HepG2 (cell line): ENCODE results near the gene HACE1. TPM values are rescaled to one million over a fixed set of nuclear protein-coding genes. Genes with fewer than 3 reads are reported as not detected.
A peak's percentile ranks its signal among the peaks of the same experiment; 100 is the strongest.

ENCODE experiments used
- ATAC-seq: fragments of 200-7000 bp; cut with Tn5 transposase; 3 replicates; pipeline ENCODE4 v1.9.1; 2020; ENCODE audit warnings: mild to moderate bottlenecking, moderate library complexity
- BruUV-seq: library from RNA; stranded (reverse); fragments of 400-500 nt; replicated peaks from 2 replicates; lab custom pipeline; 2021; lab: Mats Ljungman, UMichigan
- CTCF ChIA-PET: fragments of 300-600 bp; formaldehyde crosslinking; extraction: SDS; loops from one replicate; lab custom pipeline; 2021; ENCODE audit warnings: low total read pairs, inconsistent platforms, low intra/inter-chr PET ratio; lab: Yijun Ruan, JAX
- POLR2A ChIA-PET: fragments of 350-600 bp; sonication (Branson Sonifier 250); formaldehyde crosslinking; loops from one replicate; lab custom pipeline; 2020; ENCODE audit warnings: antibody characterized with exemption, inconsistent platforms; lab: Yijun Ruan, JAX
- DNase-seq: peaks from one replicate; pipeline ENCODE4 v3.0.0-alpha.2; 2015; ENCODE audit warnings: low spot score
- FAIRE-seq: peaks from 3 replicates; lab custom pipeline; 2011; peaks lifted over from hg19 to GRCh38; lab: Jason Lieb, UNC
- H2AFZ ChIP-seq: one replicate; pipeline ENCODE4 v1.6.1; 2011; ENCODE audit warnings: low read length, inconsistent platforms
- H3K27ac ChIP-seq: fragments of 300-600 bp; 3 replicates; pipeline ENCODE4 v1.8.0; 2011; ENCODE audit warnings: mixed run types, mild to moderate bottlenecking, mixed read lengths, low read length, inconsistent platforms; ENCODE audit not compliant: insufficient read depth; ENCODE audit errors: extremely low read length
- H3K27me3 ChIP-seq, 2 experiments: fragments of 200-600 bp in 1 of 2; 2 replicates in 1 of 2; 3 replicates in 1 of 2; pipeline versions ENCODE4 v1.6.0 to v1.8.0; 2011; ENCODE audit warnings: low read length in 2 of 2, mild to moderate bottlenecking in 2 of 2, moderate library complexity in 2 of 2, inconsistent platforms in 1 of 2; ENCODE audit not compliant: insufficient read depth in 2 of 2, control insufficient read depth in 1 of 2
- H3K36me3 ChIP-seq, 2 experiments: fragments of 200-600 bp in 1 of 2; replicated peaks in 1 of 2; 2 replicates in 1 of 2; 3 replicates in 1 of 2; pipeline versions ENCODE4 v1.5.1 to v1.8.0; 2011; ENCODE audit warnings: low read length in 2 of 2, inconsistent platforms in 1 of 2; ENCODE audit not compliant: insufficient read depth in 2 of 2, control insufficient read depth in 1 of 2
- H3K4me1 ChIP-seq: 2 replicates; pipeline ENCODE4 v1.5.1; 2012; ENCODE audit warnings: low read length, inconsistent platforms; ENCODE audit not compliant: insufficient read depth
- H3K4me2 ChIP-seq: 2 replicates; pipeline ENCODE4 v1.6.0; 2011; ENCODE audit warnings: low read depth, low read length, inconsistent platforms
- H3K4me3 ChIP-seq, 3 experiments: fragments of 200-600 bp in 1 of 3; sonication (generic), shearing (Covaris generic) in 1 of 3; replicated peaks in 1 of 3; 2 replicates each; pipeline ENCODE4 v1.5.1; 2011 to 2016; ENCODE audit warnings: low read length in 3 of 3, inconsistent platforms in 2 of 3, low read depth in 2 of 3, mild to moderate bottlenecking in 2 of 3, control low read depth in 1 of 3, mixed read lengths in 1 of 3; ENCODE audit not compliant: insufficient read depth in 1 of 3
- H3K79me2 ChIP-seq: one replicate; pipeline ENCODE4 v1.6.1; 2011; ENCODE audit warnings: low read length, inconsistent platforms; ENCODE audit not compliant: insufficient read depth
- H3K9ac ChIP-seq: 2 replicates; pipeline ENCODE4 v1.6.0; 2011; ENCODE audit warnings: mild to moderate bottlenecking, low read depth, low read length, inconsistent platforms; ENCODE audit not compliant: insufficient read depth
- H3K9me3 ChIP-seq: 2 replicates; pipeline ENCODE4 v1.5.1; 2012; ENCODE audit warnings: mild to moderate bottlenecking, low read length
- H4K20me1 ChIP-seq: 2 replicates; pipeline ENCODE4 v1.6.0; 2011; ENCODE audit warnings: inconsistent platforms, mild to moderate bottlenecking, low read length, moderate library complexity; ENCODE audit not compliant: insufficient read depth
- ARID5B ChIP-seq: IDR thresholded peaks from 2 replicates; pipeline ENCODE4 v1.4.0; 2020; ENCODE audit warnings: mild to moderate bottlenecking, missing genetic modification reagents
- ELF1 ChIP-seq: sonication (generic); formaldehyde crosslinking; IDR thresholded peaks from 2 replicates; pipeline ENCODE4 v1.4.0; 2020; ENCODE audit warnings: missing genetic modification reagents
- GABPB1 ChIP-seq: IDR thresholded peaks from 2 replicates; pipeline ENCODE4 v1.6.1; 2016; ENCODE audit warnings: mild to moderate bottlenecking, missing genetic modification reagents, moderate library complexity, missing compliant biosample characterization
- GLMP ChIP-seq: sonication (generic); formaldehyde crosslinking; IDR thresholded peaks from 2 replicates; pipeline ENCODE4 v1.9.0; 2021; ENCODE audit warnings: missing genetic modification reagents, mild to moderate bottlenecking, borderline replicate concordance
- HOMEZ ChIP-seq: IDR thresholded peaks from 2 replicates; pipeline ENCODE4 v1.6.1; 2016; ENCODE audit warnings: low read depth
- LRRFIP1 ChIP-seq: sonication (generic); formaldehyde crosslinking; conservative IDR thresholded peaks from 2 replicates; pipeline ENCODE4 v1.4.0; 2020; ENCODE audit warnings: missing genetic modification reagents
- NR3C1 ChIP-seq: sonication (generic); formaldehyde crosslinking; IDR thresholded peaks from 2 replicates; pipeline ENCODE4 v1.4.0; 2020; ENCODE audit warnings: missing genetic modification reagents
- RAD21 ChIP-seq: fragments of 450-650 bp; formaldehyde crosslinking; IDR thresholded peaks from 2 replicates; pipeline ENCODE4 v1.5.0; 2020; ENCODE audit warnings: mild to moderate bottlenecking
- RCOR2 ChIP-seq: IDR thresholded peaks from 2 replicates; pipeline ENCODE4 v1.6.1; 2016; ENCODE audit warnings: missing biosample characterization, missing genetic modification reagents
- SALL1 ChIP-seq: sonication (generic); formaldehyde crosslinking; IDR thresholded peaks from 2 replicates; pipeline ENCODE4 v1.8.0; 2022; ENCODE audit warnings: mild to moderate bottlenecking, missing genetic modification reagents
- ZBTB3 ChIP-seq: sonication (generic); formaldehyde crosslinking; IDR thresholded peaks from 2 replicates; pipeline ENCODE4 v1.4.0; 2020; ENCODE audit warnings: low read depth, mild to moderate bottlenecking, moderate library complexity, missing genetic modification reagents, borderline replicate concordance
- WGBS: methylation state at CpG from one replicate; pipeline ENCODE4 v1.1.6; 2017; ENCODE audit warnings: low lambda C conversion rate; 5-methylcytosine and 5-hydroxymethylcytosine counted together
- in situ Hi-C: cut with HindIII; loops from 2 replicates; pipeline ENCODE4 v1.10.0; 2017; ENCODE audit warnings: low pct_unique_long_range_greater_than_20kb; ENCODE audit not compliant: extremely low pct_ligation_motif_present
- intact Hi-C: fragments of 100-400 bp; cut with micrococcal nuclease; formaldehyde crosslinking; loops from one replicate; pipeline ENCODE4 v1.10.0; 2022; ENCODE audit not compliant: unreplicated experiment
- polyA plus RNA-seq, 8 experiments: library from polyadenylated mRNA; depleted of rRNA in 3 of 8; stranded (reverse) in 7 of 8; unstranded in 1 of 8; fragments of >200 nt; fragmentation: Illumina TruSeq in 4 of 8; extraction: Trizol in 4 of 8; gene quantifications; 2 replicates each; pipeline versions ENCODE4 v1.2.1 to v1.2.3, GENCODE V29; 2011 to 2016; ENCODE audit warnings: low read depth in 4 of 8, missing spikeins in 1 of 8, mixed read lengths in 1 of 8; ENCODE audit not compliant: insufficient read depth in 1 of 8
- total RNA-seq, 5 experiments: library from RNA; depleted of rRNA; stranded (reverse); fragments of >200 nt; fragmentation: Illumina TruSeq; extraction: Trizol; gene quantifications; 2 replicates each; pipeline ENCODE4 v1.2.3, GENCODE V29; 2016; ENCODE audit warnings: low read depth in 1 of 5

HACE1 gene
- total and polyA plus RNA-seq, 2 of the 13 experiments (the other 11 are each of a cell fraction or from before 2014, with no cell fraction given) = 8.9 to 11.4 TPM

GRCh38 chr6:104682722-104683643 lies 176.7 kb downstream of the HACE1 start:
- H3K4me2 ChIP-seq = peak overlapping the region; percentile 54
- H3K36me3 ChIP-seq = no peaks in the 10 kb centered on the region
- peak; percentile 59 for FAIRE-seq
- H2AFZ ChIP-seq = peak overlapping the region; percentile 16
- DNase-seq = peak; percentile 40
- ChIA-PET POLR2A (no interaction called here), CTCF (interaction anchor here (0.6 to 2.4 kb wide), 2 partner anchors 88 to 394 kb away, joined by 5 to 40 read pairs; no protein-coding TSS in a partner anchor)
- in situ Hi-C loops (loop anchor here (5.0 kb wide), 1 partner anchor 84 kb away; no protein-coding TSS in a partner anchor), intact Hi-C loops (loop anchor here (1.0 to 5.0 kb wide), 2 partner anchors 88 to 394 kb away; no protein-coding TSS in a partner anchor)
- no peaks in the 10 kb centered on the region for H3K9me3 ChIP-seq
- no peaks in the 10 kb centered on the region for H3K79me2 ChIP-seq
- H4K20me1 ChIP-seq = no peaks in the 10 kb centered on the region
- WGBS = 28% methylated on average over 15 of the region's 15 CpGs
- H3K9ac ChIP-seq = no peak overlapping the region
- no peak overlapping the region for H3K27ac ChIP-seq
- no TSS peak for BruUV-seq
- H3K4me1 ChIP-seq = no peaks in the 10 kb centered on the region
- ATAC-seq = peak; percentile 92
- no peak overlapping the region for H3K4me3 ChIP-seq
- 0 out of 5 replicates have a peak, but pooled peaks cover 0 to 4% of the 10 kb centered on the region in 2 experiments for H3K27me3 ChIP-seq
- no peak for TF ChIP-seq RCOR2 (CRISPR knock-in tag)
- no peak for TF ChIP-seq GLMP (CRISPR knock-in tag)
- no peak for TF ChIP-seq NR3C1 (CRISPR knock-in tag)
- no peak for TF ChIP-seq LRRFIP1 (CRISPR knock-in tag)
- TF ChIP-seq ELF1 (CRISPR knock-in tag) = peak; percentile 61; the same call in 1 of the 2 replicates
- no peak for TF ChIP-seq ZBTB3
- TF ChIP-seq SALL1 (CRISPR knock-in tag) = peak; percentile 37; the same call in 1 of the 2 replicates
- peak; percentile 64 for TF ChIP-seq GABPB1 (CRISPR knock-in tag)
- peak; percentile 64 for TF ChIP-seq RAD21
- TF ChIP-seq ARID5B (CRISPR knock-in tag) = peak; percentile 22; the same call in 1 of the 2 replicates
- TF ChIP-seq HOMEZ (CRISPR knock-in tag) = no peak
